Stimulated activated CD8-positive, alpha-beta memory T cell treated with anti-CD3 and anti-CD28 coated beads, Interleukin-2, amount 100 ng/mL, for 1 hour (primary cell): ENCODE data around the gene COMMD7.
A peak's percentile ranks its signal among the peaks of the same experiment; 100 is the strongest.

ENCODE experiments used
- DNase-seq, 2 donors: peaks; one replicate each; pipeline ENCODE4 v3.0.0-alpha.2; 2020; ENCODE audit warnings: low read depth in 2 of 2

Gene COMMD7

DNA sequence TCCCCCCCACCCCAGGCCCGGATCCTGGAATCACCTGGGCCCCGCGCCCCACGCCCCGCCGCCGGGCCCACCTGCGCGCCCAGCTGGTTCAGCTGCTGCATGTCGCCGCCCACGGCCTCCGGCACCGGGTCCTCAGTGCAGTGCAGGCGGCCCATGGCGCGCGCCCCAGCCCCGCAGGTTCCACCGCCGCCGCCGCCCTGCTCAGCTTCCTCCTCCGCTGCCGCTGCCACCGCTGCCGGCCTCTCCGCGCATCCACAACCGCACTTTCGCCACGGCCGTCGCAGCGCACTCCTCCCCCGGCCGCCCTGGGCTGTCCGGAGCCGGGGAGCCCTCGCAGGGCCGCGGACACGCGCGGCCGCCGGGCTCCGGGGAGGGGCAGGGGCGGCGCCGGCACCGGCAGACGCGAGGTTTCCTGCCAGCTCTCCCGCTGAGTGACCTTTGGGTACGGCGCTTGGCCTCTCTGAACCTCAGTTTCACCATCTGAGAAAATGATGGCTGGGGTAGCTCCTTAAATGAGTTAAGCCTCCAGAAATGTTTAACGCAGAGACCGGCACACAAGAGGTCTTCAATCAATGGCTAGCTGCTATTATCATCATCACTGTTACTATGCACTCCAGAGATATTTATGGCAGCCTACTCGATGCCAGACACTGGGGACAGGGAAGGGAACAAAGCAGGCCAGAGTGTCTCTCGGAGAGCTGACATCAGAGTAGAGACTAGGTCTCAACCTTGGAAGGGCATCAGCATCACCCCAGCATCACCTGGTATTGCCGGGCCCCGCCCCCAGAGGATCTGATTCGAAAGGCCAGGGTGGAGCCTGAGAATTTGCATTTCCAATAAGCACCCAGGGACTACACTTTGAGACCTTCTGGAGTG is at the start of gene COMMD7:
TSS of gene COMMD7 (minus strand) at position 231 of the 876 bp plus-strand sequence. CDS start at position 155, 76 bp downstream.
- peak in 1 of 2 donors; percentile 47 for DNase-seq

- no peak for DNase-seq
These were observed 49.6 kb upstream of the COMMD7 start for GRCh38 chr20:32792731-32793458.

DNA sequence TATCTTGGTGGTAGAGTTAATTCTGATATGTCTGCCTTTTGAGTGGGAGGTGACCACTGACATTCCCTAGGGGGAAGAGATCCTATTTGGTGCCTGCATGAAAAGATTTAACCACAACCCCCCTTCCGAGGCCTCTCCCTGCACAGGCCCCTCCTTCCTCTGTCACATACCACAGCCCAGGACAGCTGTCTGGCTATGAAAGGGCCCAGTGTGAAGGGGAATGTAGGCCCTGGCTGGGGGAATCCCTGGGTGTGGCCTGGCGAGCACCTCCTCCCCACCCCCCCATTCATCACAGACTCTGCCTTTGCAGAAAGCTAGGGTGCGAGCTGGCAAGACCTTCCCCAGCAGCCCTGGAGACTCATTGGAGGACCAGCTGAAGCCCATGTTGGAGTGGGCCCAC is 49.0 kb upstream of the COMMD7 start:
- no peak for DNase-seq

DNA sequence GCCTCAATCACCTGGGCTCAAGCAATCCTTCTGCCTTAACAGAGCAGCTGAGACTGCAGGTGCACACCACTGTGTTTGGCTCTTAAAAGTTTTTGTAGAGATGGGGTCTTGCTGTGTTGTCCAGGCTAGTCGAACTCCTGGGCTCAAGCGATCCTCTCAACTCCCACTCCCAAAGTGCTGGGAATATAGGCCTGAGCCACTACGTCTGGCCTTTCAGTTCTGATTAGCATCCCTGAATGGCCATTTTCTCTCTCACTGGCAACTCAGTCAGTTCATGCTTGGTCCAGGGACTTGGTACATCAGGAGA is 47.4 kb upstream of the COMMD7 start:
- DNase-seq, result no peak

DNA sequence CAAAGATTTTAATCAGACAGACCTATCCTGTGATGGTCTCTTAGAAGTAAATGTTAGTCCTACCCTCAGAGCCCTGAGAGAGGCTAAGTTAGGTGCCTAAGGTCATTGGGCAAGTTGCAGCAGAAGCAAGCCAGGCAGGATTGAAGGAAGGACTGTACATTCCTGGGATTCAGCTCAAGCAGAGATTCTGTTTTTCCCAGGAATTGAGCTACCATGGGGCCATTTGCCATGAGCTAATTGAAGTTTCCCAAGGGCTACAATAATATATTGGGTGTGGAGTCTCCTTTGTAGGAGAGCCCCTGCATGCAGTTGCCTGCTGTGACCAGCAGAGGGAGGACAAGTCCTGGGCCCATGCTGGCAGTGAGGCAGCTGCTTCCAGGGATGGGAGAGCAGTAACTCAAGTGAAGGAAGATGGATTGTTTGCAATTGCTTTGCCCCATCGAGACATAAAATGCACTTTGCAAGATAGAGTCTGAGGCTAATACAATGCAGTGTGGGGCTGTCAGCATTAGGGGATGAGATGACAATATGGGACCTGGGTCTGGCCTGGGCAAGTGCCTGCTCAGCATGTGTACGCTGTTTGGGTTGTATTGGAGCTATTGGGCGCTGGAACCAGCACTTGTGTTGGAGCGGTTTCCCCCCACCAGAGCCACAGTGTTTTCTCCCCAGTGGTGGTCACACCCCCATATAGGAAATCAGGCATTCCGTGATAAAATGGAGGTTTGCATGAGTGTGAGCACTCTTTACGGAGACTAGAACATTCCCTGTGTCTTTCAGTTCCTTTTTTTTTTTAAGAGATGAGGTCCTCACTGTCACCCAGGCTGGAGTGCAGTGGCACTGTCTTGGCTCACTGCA is 46.9 kb upstream of the COMMD7 start:
- peak; percentile 40 to 48 for DNase-seq

DNA sequence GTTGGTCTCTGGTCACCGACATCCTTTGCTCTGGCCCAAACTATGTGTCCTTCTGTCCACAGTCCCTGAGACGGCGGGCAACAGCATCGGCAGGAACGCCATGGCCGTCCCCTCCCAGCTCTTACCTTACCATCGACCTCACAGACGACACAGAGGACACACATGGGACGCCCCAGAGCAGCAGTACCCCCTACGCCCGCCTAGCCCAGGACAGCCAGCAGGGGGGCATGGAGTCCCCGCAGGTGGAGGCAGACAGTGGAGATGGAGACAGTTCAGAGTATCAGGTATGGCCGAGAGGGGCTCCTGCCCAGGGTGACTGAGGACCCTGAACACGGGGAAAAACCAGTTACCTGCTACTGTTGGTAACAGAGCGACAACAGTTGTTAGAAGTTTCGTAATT is 43.9 kb upstream of the COMMD7 start:
- DNase-seq, result no peak

DNA sequence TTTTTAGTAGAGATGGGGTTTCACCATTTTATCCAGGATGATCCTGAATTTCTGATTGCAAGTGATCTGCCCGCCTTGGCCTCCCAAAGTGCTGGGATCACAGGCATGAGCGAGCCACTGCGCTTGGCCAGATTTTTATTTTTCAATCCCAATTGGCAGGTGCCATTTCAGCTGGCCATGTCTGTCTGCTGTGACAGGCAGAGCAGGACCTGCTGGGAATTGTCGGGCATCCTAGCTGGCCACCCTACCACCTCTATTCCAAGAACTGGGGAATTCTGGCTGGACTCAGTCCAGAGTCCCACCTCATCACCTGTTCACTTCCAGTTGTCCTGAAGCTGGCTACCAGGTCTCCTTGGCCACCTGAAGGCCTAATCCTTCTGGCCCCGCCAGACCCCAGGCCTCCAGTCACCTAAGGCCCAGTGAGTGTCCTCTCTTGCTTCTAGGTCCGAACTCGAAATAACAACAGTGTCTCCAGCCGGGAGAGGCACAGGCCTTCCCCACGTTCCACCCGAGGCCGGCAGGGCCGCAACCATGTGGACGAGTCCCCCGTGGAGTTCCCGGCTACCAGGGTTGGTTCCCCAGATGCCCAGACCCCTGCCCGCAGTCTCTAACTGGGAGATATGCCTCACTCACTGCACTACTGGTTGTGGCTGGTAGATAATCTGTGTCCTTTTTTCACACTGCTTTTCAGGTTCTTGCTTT is 42.9 kb upstream of the COMMD7 start:
- no peak for DNase-seq

- no peak for DNase-seq
These were observed 41.3 kb upstream of the COMMD7 start for GRCh38 chr20:32784369-32785080.

DNA sequence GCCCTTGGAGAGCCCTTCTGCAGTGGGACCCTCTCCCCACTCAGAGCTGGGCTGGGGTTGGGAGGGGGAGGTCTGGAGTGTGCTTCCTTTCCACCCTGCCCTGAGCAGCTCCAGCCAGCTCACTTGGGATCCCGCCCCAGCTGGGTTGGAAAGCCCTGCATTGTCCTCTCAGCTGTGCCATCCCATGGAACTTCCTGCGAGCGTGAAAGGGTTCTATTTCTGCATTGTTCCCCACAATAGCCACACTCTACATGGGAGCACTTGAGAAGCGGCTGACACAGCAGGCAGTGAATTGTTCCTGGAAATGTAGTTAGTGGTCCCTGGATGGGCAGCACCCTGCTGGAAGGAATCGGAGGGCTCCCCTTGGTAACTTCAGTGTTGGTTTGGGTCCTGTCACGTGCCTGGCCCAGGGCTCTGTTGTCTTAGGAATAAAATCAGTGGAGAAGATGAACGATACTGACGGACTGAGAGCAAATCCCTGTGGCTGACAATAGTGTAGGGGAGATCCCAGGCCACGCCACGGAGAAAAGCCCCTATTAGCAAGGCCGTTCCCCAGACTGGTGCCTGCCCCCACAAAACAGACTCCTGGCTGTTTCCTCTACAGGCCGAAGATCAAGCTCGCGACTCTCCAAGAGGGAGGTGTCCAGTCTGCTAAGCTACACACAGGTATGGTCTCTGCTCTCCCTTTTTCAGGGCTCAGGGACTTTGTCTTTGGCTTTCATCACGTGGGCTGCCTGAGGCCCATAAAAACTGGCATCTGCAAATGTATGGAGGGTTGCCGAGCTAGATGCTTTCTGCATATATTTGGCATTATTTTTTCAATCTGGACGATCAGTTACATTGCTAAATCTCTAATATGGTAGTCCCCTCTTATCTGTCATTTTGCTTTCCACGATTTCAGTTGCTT is 37.7 kb upstream of the COMMD7 start:
- no peak for DNase-seq

DNA sequence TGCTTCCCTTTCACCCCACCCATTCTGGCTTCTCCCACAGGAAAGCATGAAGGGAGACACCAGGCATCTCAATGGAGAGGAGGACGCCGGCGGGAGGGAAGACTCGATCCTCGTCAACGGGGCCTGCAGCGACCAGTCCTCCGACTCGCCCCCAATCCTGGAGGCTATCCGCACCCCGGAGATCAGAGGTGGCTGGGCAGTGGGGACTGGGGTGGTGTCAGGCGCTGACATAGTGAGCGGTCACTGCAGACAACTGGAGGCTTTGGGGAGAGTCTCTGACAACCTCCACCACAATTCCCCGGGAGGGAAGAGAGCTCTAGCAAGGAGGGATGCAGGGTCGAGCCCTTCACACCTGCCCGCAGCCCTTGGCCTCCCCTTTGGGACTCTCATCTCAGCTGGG is 37.0 kb upstream of the COMMD7 start:
- no peak for DNase-seq

DNA sequence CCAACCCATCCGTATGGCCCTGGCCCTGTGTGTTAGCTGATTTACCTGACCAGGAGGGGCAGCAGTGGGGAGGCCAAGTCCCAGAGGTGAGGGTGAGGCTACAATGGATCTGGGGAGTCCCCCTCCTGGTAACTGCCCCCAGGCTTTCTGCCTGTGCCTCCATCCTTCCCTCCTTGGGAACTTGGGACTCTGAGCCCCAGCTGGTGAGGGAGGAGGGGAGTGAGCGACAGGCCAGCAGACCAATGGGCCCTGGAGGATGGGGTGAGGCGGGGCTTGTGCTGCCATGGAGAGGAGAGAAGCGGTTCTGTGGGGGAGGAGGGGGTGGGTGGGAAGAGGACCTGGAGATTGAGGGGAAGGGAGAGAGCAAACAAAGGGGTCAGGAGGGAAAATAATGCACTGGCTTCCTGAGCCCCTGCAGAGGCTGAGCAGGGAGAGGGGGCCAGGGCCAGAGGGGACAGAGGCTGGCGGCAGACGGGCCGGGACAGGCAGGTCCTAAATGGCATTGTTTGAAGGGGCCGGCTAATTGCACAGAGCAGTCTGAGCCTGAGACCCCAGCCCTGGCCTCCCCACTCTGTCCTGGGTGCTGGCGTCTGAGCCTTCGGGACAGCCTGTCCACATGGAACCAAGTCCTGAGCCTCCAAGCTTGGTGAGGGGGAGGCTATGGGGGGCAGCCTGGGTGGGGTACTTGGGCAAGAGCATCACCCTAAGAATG is 36.4 kb upstream of the COMMD7 start:
- no peak for DNase-seq

- no peak for DNase-seq
These were observed 34.1 kb upstream of the COMMD7 start for GRCh38 chr20:32777177-32777956.

GRCh38 chr20:32775336-32775991 is 32.2 kb upstream of the COMMD7 start:
- no peak for DNase-seq

DNA sequence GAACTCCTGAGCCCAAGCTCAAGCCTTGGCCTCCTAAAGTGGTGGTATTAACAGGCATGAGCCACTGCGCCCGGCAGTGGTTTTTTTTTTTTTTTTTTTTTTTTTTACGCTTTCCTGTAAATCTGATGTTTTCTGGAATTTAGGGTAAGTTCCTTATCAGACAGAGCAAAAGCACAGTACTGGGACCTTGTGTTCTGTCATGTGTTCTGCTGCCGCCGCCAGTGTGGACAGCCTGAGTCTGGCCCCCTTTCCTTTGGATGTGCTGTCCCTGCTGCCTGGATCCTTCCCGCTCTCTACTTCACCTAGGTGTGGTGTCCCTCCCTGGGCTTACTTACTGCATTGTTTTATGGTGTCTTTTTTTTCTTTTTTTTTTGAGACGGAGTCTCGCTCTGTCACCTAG is 30.6 kb upstream of the COMMD7 start:
- no peak for DNase-seq

GRCh38 chr20:32773223-32773622 is 30.0 kb upstream of the COMMD7 start:
- DNase-seq, result no peak

GRCh38 chr20:32772046-32772445 is 28.8 kb upstream of the COMMD7 start:
- DNase-seq, result no peak

GRCh38 chr20:32767418-32768198 is 24.3 kb upstream of the COMMD7 start:
- no peak for DNase-seq
